KBM-7 (cell line): ENCODE measurements around the gene POLD2.
"Not testable (repeated sequence)": the region's sequence is repeated elsewhere in the genome, so short reads cannot be mapped to it uniquely, and the experiment has no call there.

Experiments used
- DNase-seq: peaks from one replicate; pipeline ENCODE4 v3.0.0-alpha.2; 2015
- in situ Hi-C: fragments of 300-500 bp; cut with MboI; formaldehyde crosslinking; loops from 2 replicates; pipeline ENCODE4 v1.14.3; 2020; ENCODE audit warnings: low sequenced_read_pairs, low pct_unique_long_range_greater_than_20kb, mixed read lengths

Gene POLD2

GRCh38 chr7:44141221-44141850 is 18.0 kb upstream of the POLD2 start, which contains the start of gene MYL7:
Gene MYL7 (minus strand): TSS chr7:44141332. CDS start chr7:44141305, 27 bp downstream.
- in situ Hi-C loops: no loop called here
- DNase-seq: no peak

- no peak for DNase-seq
- in situ Hi-C loops: no loop called here
Measured at GRCh38 chr7:44140341-44140740, 17.0 kb upstream of the POLD2 start.

GRCh38 chr7:44139311-44140010 is 16.1 kb upstream of the POLD2 start:
- in situ Hi-C loops: no loop called here
- no peak for DNase-seq

- no peak for DNase-seq
- in situ Hi-C loops: no loop called here
Measured at GRCh38 chr7:44138698-44139097, 15.3 kb upstream of the POLD2 start.

GRCh38 chr7:44136731-44137130 is 13.4 kb upstream of the POLD2 start:
- in situ Hi-C loops: no loop called here
- no peak for DNase-seq

- in situ Hi-C loops: no loop called here
Measured at GRCh38 chr7:44134943-44135628, 11.7 kb upstream of the POLD2 start.

GRCh38 chr7:44133295-44133694 is 9.9 kb upstream of the POLD2 start:
- in situ Hi-C loops: no loop called here
- DNase-seq: no peak

More at GRCh38 chr7:44134943-44135628, 11.7 kb upstream of the POLD2 start:
- DNase-seq: no peak

GRCh38 chr7:44132039-44132438 is 8.7 kb upstream of the POLD2 start:
- no peak for DNase-seq
- in situ Hi-C loops: no loop called here

GRCh38 chr7:44131173-44132029 is 8.1 kb upstream of the POLD2 start:
- in situ Hi-C loops: no loop called here
- DNase-seq: no peak

- in situ Hi-C loops: no loop called here
- DNase-seq: no peak
Measured at GRCh38 chr7:44128721-44129582, 5.6 kb upstream of the POLD2 start.

GRCh38 chr7:44127161-44127560 is 3.8 kb upstream of the POLD2 start:
- in situ Hi-C loops: no loop called here
- no peak for DNase-seq

- in situ Hi-C loops, DNase-seq: not testable (repeated sequence)
Measured at GRCh38 chr7:44126574-44126973, 3.2 kb upstream of the POLD2 start.

GRCh38 chr7:44124822-44125202 is 1.5 kb upstream of the POLD2 start:
- DNase-seq: no peak
- in situ Hi-C loops: no loop called here

- no peak for DNase-seq
- in situ Hi-C loops: no loop called here
Measured at GRCh38 chr7:44122529-44122928, 819 bp downstream of the POLD2 start.

GRCh38 chr7:44121761-44122420 is 1.5 kb downstream of the POLD2 start:
- DNase-seq: no peak
- in situ Hi-C loops: no loop called here

- no peak for DNase-seq
- in situ Hi-C loops: no loop called here
Measured at GRCh38 chr7:44120395-44120794, 3.0 kb downstream of the POLD2 start.

GRCh38 chr7:44119829-44120380 is 3.4 kb downstream of the POLD2 start:
- DNase-seq: no peak
- in situ Hi-C loops: no loop called here
